Fibroblast of lung (primary cell): Measurements from ENCODE around the gene YTHDC1.

Experiments used
- EZH2 ChIP-seq: IDR thresholded peaks from 2 replicates; pipeline ENCODE4 v1.5.1; 2012; ENCODE audit warnings: low read length, control low read depth, mild to moderate bottlenecking; ENCODE audit errors: missing control alignments
- TF ChIP-seq, protein P1 (sequence below), 2 donors: IDR thresholded peaks in 1 of 2; conservative IDR thresholded peaks in 1 of 2; 1 replicate in 1 of 2; 2 replicates in 1 of 2; pipeline ENCODE4 v1.5.1; 2011 to 2012; ENCODE audit warnings: low read length in 2 of 2, control low read depth in 1 of 2, inconsistent platforms in 1 of 2, low read depth in 1 of 2, mild to moderate bottlenecking in 1 of 2

DNA sequence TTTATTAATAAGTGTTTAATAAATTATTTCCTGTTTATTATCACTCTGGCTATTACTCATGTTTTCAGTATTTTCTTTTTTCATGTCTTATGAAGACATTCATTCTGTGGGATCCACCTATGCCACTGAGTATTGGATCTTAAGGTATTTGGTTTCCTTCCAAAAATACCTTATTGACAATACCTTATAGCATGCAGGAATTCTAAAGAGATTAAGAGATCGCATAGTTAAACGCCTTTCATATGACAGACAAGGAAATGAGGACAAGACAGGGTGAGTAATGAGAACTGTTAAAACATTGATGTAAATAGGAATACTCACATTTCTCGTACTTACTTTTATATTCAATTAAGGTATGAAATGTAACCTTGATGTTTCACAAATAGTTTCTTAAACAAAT lies 66.2 kb downstream of the YTHDC1 start:
- TF ChIP-seq, protein P1, sequence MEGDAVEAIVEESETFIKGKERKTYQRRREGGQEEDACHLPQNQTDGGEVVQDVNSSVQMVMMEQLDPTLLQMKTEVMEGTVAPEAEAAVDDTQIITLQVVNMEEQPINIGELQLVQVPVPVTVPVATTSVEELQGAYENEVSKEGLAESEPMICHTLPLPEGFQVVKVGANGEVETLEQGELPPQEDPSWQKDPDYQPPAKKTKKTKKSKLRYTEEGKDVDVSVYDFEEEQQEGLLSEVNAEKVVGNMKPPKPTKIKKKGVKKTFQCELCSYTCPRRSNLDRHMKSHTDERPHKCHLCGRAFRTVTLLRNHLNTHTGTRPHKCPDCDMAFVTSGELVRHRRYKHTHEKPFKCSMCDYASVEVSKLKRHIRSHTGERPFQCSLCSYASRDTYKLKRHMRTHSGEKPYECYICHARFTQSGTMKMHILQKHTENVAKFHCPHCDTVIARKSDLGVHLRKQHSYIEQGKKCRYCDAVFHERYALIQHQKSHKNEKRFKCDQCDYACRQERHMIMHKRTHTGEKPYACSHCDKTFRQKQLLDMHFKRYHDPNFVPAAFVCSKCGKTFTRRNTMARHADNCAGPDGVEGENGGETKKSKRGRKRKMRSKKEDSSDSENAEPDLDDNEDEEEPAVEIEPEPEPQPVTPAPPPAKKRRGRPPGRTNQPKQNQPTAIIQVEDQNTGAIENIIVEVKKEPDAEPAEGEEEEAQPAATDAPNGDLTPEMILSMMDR (conservative IDR thresholded peaks at IDR 0.05 in 1 of 2, IDR thresholded peaks at IDR 0.05 in 1 of 2; ENCODE audit: low read depth in 1 of 2, low read length in 2 of 2) = no peak
- no peak for TF ChIP-seq EZH2
